Measurements from ENCODE around the gene CSNK1G1.

DNA sequence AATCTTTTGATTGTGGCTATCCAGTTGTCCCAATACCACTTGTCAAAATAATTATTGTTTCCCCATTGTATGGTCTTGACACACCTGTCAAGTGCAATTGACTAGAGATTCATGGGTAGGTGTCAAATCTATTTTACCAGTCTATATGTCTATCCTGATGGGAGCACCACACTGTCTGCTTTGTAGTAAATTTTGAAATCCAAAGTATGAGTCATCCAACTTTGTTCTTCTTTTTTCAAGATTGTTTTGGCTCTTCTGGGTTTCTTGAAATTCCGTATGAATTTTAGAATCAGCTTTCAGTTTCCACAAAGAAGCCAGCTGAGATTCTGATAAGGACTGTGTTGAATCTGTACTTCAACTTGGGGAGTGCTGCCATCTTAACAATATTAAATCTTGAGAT lies 71.9 kb downstream of the CSNK1G1 start:
- TF ChIP-seq CEBPB (IDR thresholded peaks at IDR 0.05; ENCODE audit: low read depth, low read length) (no peak), POLR2A (IDR thresholded peaks at IDR 0.05; ENCODE audit: control extremely low read depth in 1 of 2, low read depth in 2 of 2, low read length in 2 of 2) (no peak), RFX5 (IDR thresholded peaks at IDR 0.05; ENCODE audit: borderline replicate concordance, low read depth, low read length) (no peak), EP300 (IDR thresholded peaks at IDR 0.05; ENCODE audit: borderline replicate concordance in 1 of 2, low read depth in 2 of 2, low read length in 2 of 2) (no peak), SUZ12 (IDR thresholded peaks at IDR 0.05; ENCODE audit: low read length) (no peak), EZH2 (IDR thresholded peaks at IDR 0.05; ENCODE audit: low read depth, low read length, severe bottlenecking) (no peak), PHF8 (conservative IDR thresholded peaks at IDR 0.05; ENCODE audit: low read depth, low read length) (no peak)
- TF ChIP-seq, protein P1, sequence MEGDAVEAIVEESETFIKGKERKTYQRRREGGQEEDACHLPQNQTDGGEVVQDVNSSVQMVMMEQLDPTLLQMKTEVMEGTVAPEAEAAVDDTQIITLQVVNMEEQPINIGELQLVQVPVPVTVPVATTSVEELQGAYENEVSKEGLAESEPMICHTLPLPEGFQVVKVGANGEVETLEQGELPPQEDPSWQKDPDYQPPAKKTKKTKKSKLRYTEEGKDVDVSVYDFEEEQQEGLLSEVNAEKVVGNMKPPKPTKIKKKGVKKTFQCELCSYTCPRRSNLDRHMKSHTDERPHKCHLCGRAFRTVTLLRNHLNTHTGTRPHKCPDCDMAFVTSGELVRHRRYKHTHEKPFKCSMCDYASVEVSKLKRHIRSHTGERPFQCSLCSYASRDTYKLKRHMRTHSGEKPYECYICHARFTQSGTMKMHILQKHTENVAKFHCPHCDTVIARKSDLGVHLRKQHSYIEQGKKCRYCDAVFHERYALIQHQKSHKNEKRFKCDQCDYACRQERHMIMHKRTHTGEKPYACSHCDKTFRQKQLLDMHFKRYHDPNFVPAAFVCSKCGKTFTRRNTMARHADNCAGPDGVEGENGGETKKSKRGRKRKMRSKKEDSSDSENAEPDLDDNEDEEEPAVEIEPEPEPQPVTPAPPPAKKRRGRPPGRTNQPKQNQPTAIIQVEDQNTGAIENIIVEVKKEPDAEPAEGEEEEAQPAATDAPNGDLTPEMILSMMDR (IDR thresholded peaks at IDR 0.05; ENCODE audit: control extremely low read depth in 1 of 3, insufficient read depth in 1 of 3, low read depth in 1 of 3, low read length in 3 of 3): no peak
